Stimulated activated CD8-positive, alpha-beta memory T cell treated with anti-CD3 and anti-CD28 coated beads, Interleukin-12 subunit alpha, Interleukin-12 subunit beta, amount 100 ng/mL, for 24 hours (primary cell): ENCODE data around the gene LYPLAL1.

ENCODE experiments used
- DNase-seq: peaks from one replicate; pipeline ENCODE4 v3.0.0-alpha.2; 2020; ENCODE audit errors: extremely low read depth

LYPLAL1 gene

GRCh38 chr1:219173758-219174459, at the start of gene LYPLAL1:
LYPLAL1 (plus strand) TSS chr1:219173878; CDS start chr1:219173891, 13 bp downstream.
- peak; percentile 68 for DNase-seq

GRCh38 chr1:219124163-219124562, 49.5 kb upstream of the LYPLAL1 start:
- DNase-seq, result no peak

GRCh38 chr1:219125342-219125741, 48.3 kb upstream of the LYPLAL1 start:
- DNase-seq, result no peak

GRCh38 chr1:219126377-219126776, 47.3 kb upstream of the LYPLAL1 start:
- DNase-seq, result no peak

GRCh38 chr1:219128957-219129356, 44.7 kb upstream of the LYPLAL1 start:
- no peak for DNase-seq

- DNase-seq, result no peak
Observed at GRCh38 chr1:219130366-219130935, 43.2 kb upstream of the LYPLAL1 start.

- no peak for DNase-seq
Observed at GRCh38 chr1:219132939-219133338, 40.7 kb upstream of the LYPLAL1 start.

- DNase-seq, result no peak
Observed at GRCh38 chr1:219138747-219139146, 34.9 kb upstream of the LYPLAL1 start.

- DNase-seq, result no peak
Observed at GRCh38 chr1:219140303-219140877, 33.3 kb upstream of the LYPLAL1 start.

GRCh38 chr1:219143735-219144134, 29.9 kb upstream of the LYPLAL1 start:
- no peak for DNase-seq

- DNase-seq, result no peak
Observed at GRCh38 chr1:219144658-219145315, 28.9 kb upstream of the LYPLAL1 start.

GRCh38 chr1:219147571-219148019, 26.1 kb upstream of the LYPLAL1 start:
- DNase-seq, result no peak

GRCh38 chr1:219149009-219149577, 24.6 kb upstream of the LYPLAL1 start:
- no peak for DNase-seq

GRCh38 chr1:219149953-219150352, 23.7 kb upstream of the LYPLAL1 start:
- no peak for DNase-seq

- DNase-seq, result no peak
Observed at GRCh38 chr1:219150913-219151312, 22.8 kb upstream of the LYPLAL1 start.

GRCh38 chr1:219151467-219151866, 22.2 kb upstream of the LYPLAL1 start:
- DNase-seq, result no peak

GRCh38 chr1:219152751-219153150, 20.9 kb upstream of the LYPLAL1 start:
- DNase-seq, result no peak

- DNase-seq, result no peak
Observed at GRCh38 chr1:219153723-219154122, 20.0 kb upstream of the LYPLAL1 start.

- no peak for DNase-seq
Observed at GRCh38 chr1:219155135-219155534, 18.5 kb upstream of the LYPLAL1 start.

GRCh38 chr1:219159946-219160645, 13.6 kb upstream of the LYPLAL1 start:
- DNase-seq, result no peak

GRCh38 chr1:219160967-219161366, 12.7 kb upstream of the LYPLAL1 start:
- DNase-seq, result no peak

- no peak for DNase-seq
Observed at GRCh38 chr1:219161371-219161770, 12.3 kb upstream of the LYPLAL1 start.
